Endothelial cell of umbilical vein (primary cell): ENCODE measurements around the gene RBM5. TPM values are rescaled to one million over a fixed set of nuclear protein-coding genes. Genes with fewer than 3 reads are reported as not detected.

Experiments used
- BruUV-seq: library from RNA; stranded (reverse); fragments of 400-500 nt; replicated peaks from 2 replicates; lab custom pipeline; 2021; lab: Mats Ljungman, UMichigan
- CTCF ChIA-PET: fragments of 300-600, 350-600 bp; sonication (Branson Sonifier 250); formaldehyde crosslinking; loops from one replicate; lab custom pipeline; 2021; ENCODE audit warnings: antibody characterized with exemption, inconsistent platforms; lab: Charles Lee
- POLR2A ChIA-PET: fragments of 300-600, 350-600 bp; sonication (Branson Sonifier 250); formaldehyde crosslinking; loops from one replicate; lab custom pipeline; 2021; ENCODE audit warnings: antibody characterized with exemption, inconsistent platforms; lab: Charles Lee
- DNase-seq: peaks from one replicate; pipeline ENCODE4 v3.0.0-alpha.2; 2011; ENCODE audit warnings: low read depth, low spot score
- FAIRE-seq: peaks from 2 replicates; lab custom pipeline; 2011; peaks lifted over from hg19 to GRCh38; lab: Jason Lieb, UNC
- H2AFZ ChIP-seq: 2 replicates; pipeline ENCODE4 v1.6.0; 2012; ENCODE audit warnings: low read depth, low read length, control low read depth, inconsistent platforms
- H3K27ac ChIP-seq: 2 replicates; pipeline ENCODE4 v1.5.1; 2011; ENCODE audit warnings: low read depth, mild to moderate bottlenecking, control low read depth, low read length, moderate library complexity; ENCODE audit not compliant: insufficient read depth
- H3K27me3 ChIP-seq, 2 experiments: 2 replicates each; pipeline versions ENCODE4 v1.6.0 to v1.6.1; 2011; ENCODE audit warnings: low read length in 2 of 2, mixed read lengths in 1 of 2; ENCODE audit not compliant: control insufficient read depth in 2 of 2, insufficient read depth in 2 of 2
- H3K36me3 ChIP-seq, 2 experiments: 2 replicates in 1 of 2; 3 replicates in 1 of 2; pipeline ENCODE4 v1.5.1; 2011; ENCODE audit warnings: low read length in 2 of 2, mild to moderate bottlenecking in 1 of 2, moderate library complexity in 1 of 2; ENCODE audit not compliant: control insufficient read depth in 2 of 2, insufficient read depth in 2 of 2; ENCODE audit errors: extremely low read depth in 1 of 2
- H3K4me1 ChIP-seq: 3 replicates; pipeline ENCODE4 v1.5.1; 2011; ENCODE audit warnings: mild to moderate bottlenecking, low read length; ENCODE audit not compliant: control insufficient read depth, insufficient read depth; ENCODE audit errors: extremely low read depth
- H3K4me2 ChIP-seq: 2 replicates; pipeline ENCODE4 v1.6.1; 2011; ENCODE audit warnings: low read length, control low read depth, mixed read lengths; ENCODE audit not compliant: insufficient read depth
- H3K4me3 ChIP-seq, 3 experiments: fragments of 200-600 bp in 1 of 3; sonication (generic), shearing (Covaris generic) in 1 of 3; replicated peaks in 1 of 3; 2 replicates each; pipeline ENCODE4 v1.5.1; 2011 to 2016; ENCODE audit warnings: control low read depth in 3 of 3, low read length in 3 of 3, mild to moderate bottlenecking in 2 of 3, inconsistent platforms in 1 of 3, low read depth in 1 of 3, moderate library complexity in 1 of 3; ENCODE audit not compliant: insufficient read depth in 1 of 3
- H3K79me2 ChIP-seq: 2 replicates; pipeline ENCODE4 v1.6.0; 2012; ENCODE audit warnings: low read length, inconsistent platforms; ENCODE audit not compliant: control insufficient read depth, insufficient read depth
- H3K9ac ChIP-seq: replicated peaks from 2 replicates; pipeline ENCODE3; 2011; ENCODE audit warnings: low read length, control low read depth; ENCODE audit not compliant: insufficient read depth; ENCODE audit errors: extremely low read depth
- H3K9me1 ChIP-seq: replicated peaks from 3 replicates; pipeline ENCODE4 v1.6.0; 2011; ENCODE audit warnings: mild to moderate bottlenecking, low read length; ENCODE audit not compliant: control insufficient read depth, insufficient read depth; ENCODE audit errors: extremely low read depth
- H3K9me3 ChIP-seq: replicated peaks from 2 replicates; pipeline ENCODE4 v1.5.1; 2012; ENCODE audit warnings: low read length, inconsistent platforms; ENCODE audit not compliant: control insufficient read depth, insufficient read depth
- H4K20me1 ChIP-seq: replicated peaks from 2 replicates; pipeline ENCODE3; 2011; ENCODE audit warnings: mild to moderate bottlenecking, low read length; ENCODE audit not compliant: control insufficient read depth, insufficient read depth; ENCODE audit errors: extremely low read depth
- CTCF ChIP-seq, 2 donors: IDR thresholded peaks; 1 replicate in 1 of 2; 2 replicates in 1 of 2; pipeline ENCODE4 v1.5.1; 2011; ENCODE audit warnings: low read length in 2 of 2, mild to moderate bottlenecking in 2 of 2, moderate library complexity in 2 of 2, control low read depth in 1 of 2, inconsistent platforms in 1 of 2, low read depth in 1 of 2; ENCODE audit not compliant: insufficient read depth in 1 of 2; ENCODE audit errors: extremely low read depth in 1 of 2
- EZH2 ChIP-seq: IDR thresholded peaks from 2 replicates; pipeline ENCODE4 v1.6.1; 2012; ENCODE audit warnings: borderline replicate concordance, low read depth, mild to moderate bottlenecking, moderate library complexity, low read length, inconsistent platforms; ENCODE audit not compliant: severe bottlenecking
- FOS ChIP-seq: IDR thresholded peaks from 2 replicates; pipeline ENCODE4 v1.6.1; 2011; ENCODE audit warnings: mild to moderate bottlenecking, low read length, moderate library complexity, borderline replicate concordance; ENCODE audit not compliant: insufficient read depth
- MAX ChIP-seq: IDR thresholded peaks from 2 replicates; pipeline ENCODE4 v1.6.1; 2011; ENCODE audit not compliant: insufficient read depth, insufficient read length
- dilution Hi-C: fragments of 300-500 bp; cut with MboI; formaldehyde crosslinking; loops from one replicate; pipeline ENCODE4 v1.15.0; 2019; ENCODE audit warnings: low sequenced_read_pairs; ENCODE audit not compliant: extremely low pct_ligation_motif_present
- intact Hi-C: fragments of 100-400 bp; cut with micrococcal nuclease; formaldehyde crosslinking; loops from one replicate; pipeline ENCODE4 v1.10.0; 2022
- polyA plus RNA-seq, 4 experiments: library from polyadenylated mRNA; depleted of rRNA in 3 of 4; stranded (reverse) in 3 of 4; unstranded in 1 of 4; fragments of >200 nt; gene quantifications; 2 replicates each; pipeline versions ENCODE4 v1.2.1 to v1.2.3, GENCODE V29; 2011 to 2012; ENCODE audit warnings: missing spikeins in 1 of 4
- total RNA-seq: library from RNA; stranded (reverse); gene quantifications from 2 replicates; pipeline ENCODE4 v1.2.3, GENCODE V29; 2021

RBM5 gene
- total and polyA plus RNA-seq, 2 donors (not counting 3 experiments of a cell fraction or from before 2014, with no cell fraction given) = 190 to 218 TPM

- no peaks in the 10 kb centered on the region for H3K9me3 ChIP-seq
- ChIA-PET POLR2A (no interaction called here), CTCF (interaction anchor here (1.2 to 3.8 kb wide), 4 partner anchors 28 to 41 kb away, joined by 3 to 40 read pairs (median 7); no protein-coding TSS in a partner anchor)
- BruUV-seq = no TSS peak
- H3K36me3 ChIP-seq = no peaks in the 10 kb centered on the region
- H3K9ac ChIP-seq = no peak overlapping the region
- no peak overlapping the region for H3K4me3 ChIP-seq
- dilution Hi-C loops (no loop called here), intact Hi-C loops (no loop called here)
- H3K27ac ChIP-seq = no peak overlapping the region
- H3K27me3 ChIP-seq = no peaks in the 10 kb centered on the region
- DNase-seq = no peak
- H2AFZ ChIP-seq = no peak overlapping the region
- TF ChIP-seq FOS = no peak
- TF ChIP-seq MAX = no peak
- no peak for TF ChIP-seq CTCF (IDR thresholded peaks at IDR 0.05; ENCODE audit: extremely low read depth in 1 of 2, insufficient read depth in 1 of 2, low read depth in 1 of 2, low read length in 2 of 2)
- TF ChIP-seq EZH2 = no peak
- no peaks in the 10 kb centered on the region for H3K9me1 ChIP-seq
- no peak overlapping the region for H3K4me2 ChIP-seq
- FAIRE-seq = no peak
- H3K79me2 ChIP-seq = peaks cover 14% of the 10 kb centered on the region
- no peaks in the 10 kb centered on the region for H4K20me1 ChIP-seq
- peaks cover 19% of the 10 kb centered on the region for H3K4me1 ChIP-seq
These were observed 63.0 kb downstream of the RBM5 start for GRCh38 chr3:50151728-50152127.
